GM19397 (cell line): ENCODE measurements around the gene ANK3.

ENCODE experiments used
- ATAC-seq: cut with Tn5 transposase; IDR thresholded peaks from one replicate; pipeline ENCODE4 v1.9.1; 2021; ENCODE audit warnings: mild to moderate bottlenecking, moderate library complexity; ENCODE audit not compliant: unreplicated experiment

Gene ANK3

GRCh38 chr10:60414111-60414510 lies 24.4 kb upstream of the ANK3 start:
- no peak for ATAC-seq

- no peak for ATAC-seq
Observed at GRCh38 chr10:60413306-60414012, 23.8 kb upstream of the ANK3 start.

GRCh38 chr10:60410970-60411369 lies 21.3 kb upstream of the ANK3 start:
- ATAC-seq, result no peak

- ATAC-seq, result no peak
Observed at GRCh38 chr10:60409202-60409601, 19.5 kb upstream of the ANK3 start.

- no peak for ATAC-seq
Observed at GRCh38 chr10:60406182-60406581, 16.5 kb upstream of the ANK3 start.

- ATAC-seq, result no peak
Observed at GRCh38 chr10:60405172-60405571, 15.5 kb upstream of the ANK3 start.

- ATAC-seq, result no peak
Observed at GRCh38 chr10:60403168-60403873, 13.6 kb upstream of the ANK3 start.

- no peak for ATAC-seq
Observed at GRCh38 chr10:60400366-60400765, 10.7 kb upstream of the ANK3 start.

GRCh38 chr10:60399328-60399727 lies 9.7 kb upstream of the ANK3 start:
- no peak for ATAC-seq

GRCh38 chr10:60397792-60398191 lies 8.1 kb upstream of the ANK3 start:
- no peak for ATAC-seq

GRCh38 chr10:60396766-60397165 lies 7.1 kb upstream of the ANK3 start:
- no peak for ATAC-seq

GRCh38 chr10:60395711-60396110 lies 6.0 kb upstream of the ANK3 start:
- no peak for ATAC-seq

GRCh38 chr10:60394446-60394845 lies 4.8 kb upstream of the ANK3 start:
- ATAC-seq, result no peak

- ATAC-seq, result no peak
Observed at GRCh38 chr10:60390224-60390626, 550 bp upstream of the ANK3 start.

GRCh38 chr10:60388709-60389301 lies 870 bp downstream of the ANK3 start:
- no peak for ATAC-seq

- ATAC-seq, result no peak
Observed at GRCh38 chr10:60388116-60388625, 1.5 kb downstream of the ANK3 start.

- ATAC-seq, result no peak
Observed at GRCh38 chr10:60387531-60387930, 2.1 kb downstream of the ANK3 start.

- ATAC-seq, result no peak
Observed at GRCh38 chr10:60385399-60385738, 4.3 kb downstream of the ANK3 start.

GRCh38 chr10:60384708-60385398 lies 4.8 kb downstream of the ANK3 start:
- no peak for ATAC-seq

GRCh38 chr10:60384011-60384410 lies 5.7 kb downstream of the ANK3 start:
- no peak for ATAC-seq

- no peak for ATAC-seq
Observed at GRCh38 chr10:60382946-60383681, 6.6 kb downstream of the ANK3 start.
